ENCODE data around the gene MAOA.

DNA sequence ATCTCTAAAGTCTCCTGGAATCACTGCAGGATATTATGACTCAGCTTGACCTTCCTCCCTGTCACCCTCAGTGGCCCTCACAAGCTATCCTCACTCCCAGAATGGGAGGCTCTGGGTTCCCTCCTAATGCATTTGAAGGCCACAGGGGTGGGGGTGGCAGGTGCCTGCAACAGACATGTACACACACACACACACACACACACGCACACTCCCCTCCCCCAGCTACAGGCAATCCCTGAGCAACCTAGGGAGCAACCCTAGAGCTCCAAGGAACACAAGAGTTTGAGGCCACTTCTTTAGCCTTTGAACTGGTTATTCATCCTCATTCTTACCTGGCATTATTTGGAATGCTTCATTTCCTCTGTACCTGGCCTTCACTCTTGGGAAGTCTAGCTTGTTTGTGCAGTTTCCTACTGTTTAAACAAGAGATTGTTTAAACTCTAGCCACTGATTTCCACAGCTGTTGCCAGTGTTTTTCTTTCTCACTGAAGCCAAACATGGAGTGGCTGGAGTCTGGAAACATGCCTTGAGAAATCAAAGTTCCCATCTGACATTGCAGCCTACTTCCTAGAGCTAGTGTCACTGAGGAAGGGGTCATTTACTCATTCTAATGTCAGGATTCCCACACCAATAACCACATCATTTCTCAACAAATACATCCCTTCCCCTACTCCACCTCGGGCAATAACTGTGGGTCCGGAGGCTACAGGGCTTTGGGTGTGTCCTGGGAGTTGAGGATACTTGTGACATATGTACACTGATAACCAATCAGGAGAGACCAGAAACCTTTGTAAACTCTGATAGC is 37.7 kb downstream of the MAOA start:
- TF ChIP-seq, protein P1, sequence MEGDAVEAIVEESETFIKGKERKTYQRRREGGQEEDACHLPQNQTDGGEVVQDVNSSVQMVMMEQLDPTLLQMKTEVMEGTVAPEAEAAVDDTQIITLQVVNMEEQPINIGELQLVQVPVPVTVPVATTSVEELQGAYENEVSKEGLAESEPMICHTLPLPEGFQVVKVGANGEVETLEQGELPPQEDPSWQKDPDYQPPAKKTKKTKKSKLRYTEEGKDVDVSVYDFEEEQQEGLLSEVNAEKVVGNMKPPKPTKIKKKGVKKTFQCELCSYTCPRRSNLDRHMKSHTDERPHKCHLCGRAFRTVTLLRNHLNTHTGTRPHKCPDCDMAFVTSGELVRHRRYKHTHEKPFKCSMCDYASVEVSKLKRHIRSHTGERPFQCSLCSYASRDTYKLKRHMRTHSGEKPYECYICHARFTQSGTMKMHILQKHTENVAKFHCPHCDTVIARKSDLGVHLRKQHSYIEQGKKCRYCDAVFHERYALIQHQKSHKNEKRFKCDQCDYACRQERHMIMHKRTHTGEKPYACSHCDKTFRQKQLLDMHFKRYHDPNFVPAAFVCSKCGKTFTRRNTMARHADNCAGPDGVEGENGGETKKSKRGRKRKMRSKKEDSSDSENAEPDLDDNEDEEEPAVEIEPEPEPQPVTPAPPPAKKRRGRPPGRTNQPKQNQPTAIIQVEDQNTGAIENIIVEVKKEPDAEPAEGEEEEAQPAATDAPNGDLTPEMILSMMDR (conservative IDR thresholded peaks at IDR 0.05; ENCODE audit: low read depth, low read length) = no peak
- TF ChIP-seq EZH2phosphoT487 (IDR thresholded peaks at IDR 0.05; ENCODE audit: borderline replicate concordance, low read length) = no peak
- no peak for TF ChIP-seq EZH2 (IDR thresholded peaks at IDR 0.05; ENCODE audit: low read length, unreplicated experiment)
